Endothelial cell of umbilical vein (primary cell): ENCODE results near the gene PRDM7. TPM values are rescaled to one million over a fixed set of nuclear protein-coding genes. Genes with fewer than 3 reads are reported as not detected.

Source experiments
- BruUV-seq: library from RNA; stranded (reverse); fragments of 400-500 nt; replicated peaks from 2 replicates; lab custom pipeline; 2021; lab: Mats Ljungman, UMichigan
- CTCF ChIA-PET: fragments of 300-600, 350-600 bp; sonication (Branson Sonifier 250); formaldehyde crosslinking; loops from one replicate; lab custom pipeline; 2021; ENCODE audit warnings: antibody characterized with exemption, inconsistent platforms; lab: Charles Lee
- POLR2A ChIA-PET: fragments of 300-600, 350-600 bp; sonication (Branson Sonifier 250); formaldehyde crosslinking; loops from one replicate; lab custom pipeline; 2021; ENCODE audit warnings: antibody characterized with exemption, inconsistent platforms; lab: Charles Lee
- DNase-seq: peaks from one replicate; pipeline ENCODE4 v3.0.0-alpha.2; 2011; ENCODE audit warnings: low read depth, low spot score
- FAIRE-seq: peaks from 2 replicates; lab custom pipeline; 2011; peaks lifted over from hg19 to GRCh38; lab: Jason Lieb, UNC
- H2AFZ ChIP-seq: 2 replicates; pipeline ENCODE4 v1.6.0; 2012; ENCODE audit warnings: low read depth, low read length, control low read depth, inconsistent platforms
- H3K27ac ChIP-seq: 2 replicates; pipeline ENCODE4 v1.5.1; 2011; ENCODE audit warnings: low read depth, mild to moderate bottlenecking, control low read depth, low read length, moderate library complexity; ENCODE audit not compliant: insufficient read depth
- H3K27me3 ChIP-seq, 2 experiments: 2 replicates each; pipeline versions ENCODE4 v1.6.0 to v1.6.1; 2011; ENCODE audit warnings: low read length in 2 of 2, mixed read lengths in 1 of 2; ENCODE audit not compliant: control insufficient read depth in 2 of 2, insufficient read depth in 2 of 2
- H3K36me3 ChIP-seq, 2 experiments: 2 replicates in 1 of 2; 3 replicates in 1 of 2; pipeline ENCODE4 v1.5.1; 2011; ENCODE audit warnings: low read length in 2 of 2, mild to moderate bottlenecking in 1 of 2, moderate library complexity in 1 of 2; ENCODE audit not compliant: control insufficient read depth in 2 of 2, insufficient read depth in 2 of 2; ENCODE audit errors: extremely low read depth in 1 of 2
- H3K4me1 ChIP-seq: 3 replicates; pipeline ENCODE4 v1.5.1; 2011; ENCODE audit warnings: mild to moderate bottlenecking, low read length; ENCODE audit not compliant: control insufficient read depth, insufficient read depth; ENCODE audit errors: extremely low read depth
- H3K4me2 ChIP-seq: 2 replicates; pipeline ENCODE4 v1.6.1; 2011; ENCODE audit warnings: low read length, control low read depth, mixed read lengths; ENCODE audit not compliant: insufficient read depth
- H3K4me3 ChIP-seq, 3 experiments: fragments of 200-600 bp in 1 of 3; sonication (generic), shearing (Covaris generic) in 1 of 3; replicated peaks in 1 of 3; 2 replicates each; pipeline ENCODE4 v1.5.1; 2011 to 2016; ENCODE audit warnings: control low read depth in 3 of 3, low read length in 3 of 3, mild to moderate bottlenecking in 2 of 3, inconsistent platforms in 1 of 3, low read depth in 1 of 3, moderate library complexity in 1 of 3; ENCODE audit not compliant: insufficient read depth in 1 of 3
- H3K79me2 ChIP-seq: 2 replicates; pipeline ENCODE4 v1.6.0; 2012; ENCODE audit warnings: low read length, inconsistent platforms; ENCODE audit not compliant: control insufficient read depth, insufficient read depth
- H3K9ac ChIP-seq: replicated peaks from 2 replicates; pipeline ENCODE3; 2011; ENCODE audit warnings: low read length, control low read depth; ENCODE audit not compliant: insufficient read depth; ENCODE audit errors: extremely low read depth
- H3K9me1 ChIP-seq: replicated peaks from 3 replicates; pipeline ENCODE4 v1.6.0; 2011; ENCODE audit warnings: mild to moderate bottlenecking, low read length; ENCODE audit not compliant: control insufficient read depth, insufficient read depth; ENCODE audit errors: extremely low read depth
- H3K9me3 ChIP-seq: replicated peaks from 2 replicates; pipeline ENCODE4 v1.5.1; 2012; ENCODE audit warnings: low read length, inconsistent platforms; ENCODE audit not compliant: control insufficient read depth, insufficient read depth
- H4K20me1 ChIP-seq: replicated peaks from 2 replicates; pipeline ENCODE3; 2011; ENCODE audit warnings: mild to moderate bottlenecking, low read length; ENCODE audit not compliant: control insufficient read depth, insufficient read depth; ENCODE audit errors: extremely low read depth
- EZH2 ChIP-seq: IDR thresholded peaks from 2 replicates; pipeline ENCODE4 v1.6.1; 2012; ENCODE audit warnings: borderline replicate concordance, low read depth, mild to moderate bottlenecking, moderate library complexity, low read length, inconsistent platforms; ENCODE audit not compliant: severe bottlenecking
- FOS ChIP-seq: IDR thresholded peaks from 2 replicates; pipeline ENCODE4 v1.6.1; 2011; ENCODE audit warnings: mild to moderate bottlenecking, low read length, moderate library complexity, borderline replicate concordance; ENCODE audit not compliant: insufficient read depth
- GATA2 ChIP-seq: IDR thresholded peaks from 2 replicates; pipeline ENCODE4 v1.7.0; 2011; ENCODE audit warnings: low read depth, mild to moderate bottlenecking, moderate library complexity, mixed read lengths, low read length; ENCODE audit not compliant: insufficient read length, insufficient read depth
- JUN ChIP-seq: IDR thresholded peaks from 2 replicates; pipeline ENCODE4 v1.6.1; 2011; ENCODE audit warnings: borderline replicate concordance, low read depth; ENCODE audit not compliant: insufficient read length, insufficient read depth
- MYC ChIP-seq: IDR thresholded peaks from one replicate; pipeline ENCODE4 v1.6.1; 2011; ENCODE audit warnings: mild to moderate bottlenecking, low read depth, low read length
- POLR2A ChIP-seq: IDR thresholded peaks from 2 replicates; pipeline ENCODE4 v1.6.1; 2012; ENCODE audit warnings: low read depth, mild to moderate bottlenecking, control low read depth, low read length
- POLR2AphosphoS5 ChIP-seq: IDR thresholded peaks from 2 replicates; pipeline ENCODE4 v1.6.1; 2012; ENCODE audit warnings: low read depth, mild to moderate bottlenecking, control low read depth, low read length, moderate library complexity; ENCODE audit not compliant: insufficient read depth
- dilution Hi-C: fragments of 300-500 bp; cut with MboI; formaldehyde crosslinking; loops from one replicate; pipeline ENCODE4 v1.15.0; 2019; ENCODE audit warnings: low sequenced_read_pairs; ENCODE audit not compliant: extremely low pct_ligation_motif_present
- intact Hi-C: fragments of 100-400 bp; cut with micrococcal nuclease; formaldehyde crosslinking; loops from one replicate; pipeline ENCODE4 v1.10.0; 2022
- polyA plus RNA-seq, 4 experiments: library from polyadenylated mRNA; depleted of rRNA in 3 of 4; stranded (reverse) in 3 of 4; unstranded in 1 of 4; fragments of >200 nt; gene quantifications; 2 replicates each; pipeline versions ENCODE4 v1.2.1 to v1.2.3, GENCODE V29; 2011 to 2012; ENCODE audit warnings: missing spikeins in 1 of 4
- total RNA-seq: library from RNA; stranded (reverse); gene quantifications from 2 replicates; pipeline ENCODE4 v1.2.3, GENCODE V29; 2021
- TF ChIP-seq, protein P1 (sequence below), 2 donors: IDR thresholded peaks; 1 replicate in 1 of 2; 2 replicates in 1 of 2; pipeline ENCODE4 v1.5.1; 2011; ENCODE audit warnings: low read length in 2 of 2, mild to moderate bottlenecking in 2 of 2, moderate library complexity in 2 of 2, control low read depth in 1 of 2, inconsistent platforms in 1 of 2, low read depth in 1 of 2; ENCODE audit not compliant: insufficient read depth in 1 of 2; ENCODE audit errors: extremely low read depth in 1 of 2
- TF ChIP-seq, protein P2 (sequence below): IDR thresholded peaks from 2 replicates; pipeline ENCODE4 v1.6.1; 2011; ENCODE audit not compliant: insufficient read depth, insufficient read length

Gene PRDM7
- total and polyA plus RNA-seq, 2 donors (not counting 3 experiments of a cell fraction or from before 2014, with no cell fraction given), result not detected

DNA sequence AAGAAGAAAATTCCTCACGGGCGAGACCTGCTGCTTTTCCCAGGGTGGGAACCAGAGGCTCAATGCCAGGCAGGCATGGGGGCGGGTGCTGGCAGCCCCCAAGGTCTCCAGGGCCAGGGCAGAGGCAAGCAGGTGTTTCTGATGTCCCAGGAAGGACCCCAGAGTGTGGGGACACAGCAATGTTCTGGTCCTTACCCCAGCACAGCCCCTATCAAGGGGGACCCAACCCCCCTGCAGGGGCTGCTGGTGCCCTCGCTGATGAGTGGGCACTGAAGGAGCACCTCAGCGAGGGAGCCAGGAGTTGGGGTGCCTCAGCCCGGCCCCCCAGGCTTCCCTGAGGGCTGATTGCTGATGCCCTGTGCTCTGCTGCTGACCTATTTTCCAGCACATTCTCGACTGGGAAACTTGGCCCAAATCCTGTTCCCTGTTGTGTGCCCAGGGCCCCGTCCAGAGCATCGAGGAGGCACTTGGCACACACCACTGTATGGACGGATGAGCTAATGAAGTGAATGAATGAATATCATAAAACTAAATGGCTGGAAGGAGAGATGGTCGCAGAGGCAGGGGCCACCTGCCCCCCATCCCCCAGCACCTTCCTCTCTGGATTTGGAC lies 60.7 kb downstream of the PRDM7 start:
- Histone ChIP-seq H2AFZ (peak overlapping the region; percentile 63), H3K79me2 (peaks cover 5% of the 10 kb centered on the region), H3K4me2 (peak overlapping the region; percentile 39), H3K4me3 (no peak overlapping the region), H3K36me3 (no peaks in the 10 kb centered on the region), H4K20me1 (no peaks in the 10 kb centered on the region), H3K9me1 (no peaks in the 10 kb centered on the region), H3K9me3 (no peaks in the 10 kb centered on the region), H3K4me1 (peaks cover 29% of the 10 kb centered on the region), H3K27me3 (no peaks in the 10 kb centered on the region), H3K27ac (peak overlapping the region; percentile 87), H3K9ac (peak overlapping the region; percentile 56)
- CTCF ChIA-PET, result no interaction called here
- FAIRE-seq, result no peak
- BruUV-seq, result no TSS peak
- dilution Hi-C loops (no loop called here), intact Hi-C loops (loop anchor here (2.0 kb wide), 1 partner anchor 44 kb away; no protein-coding TSS in a partner anchor)
- POLR2A ChIA-PET, result no interaction called here
- DNase-seq, result no peak
- TF ChIP-seq MYC, result no peak
- TF ChIP-seq EZH2, result no peak
- TF ChIP-seq POLR2A, result no peak
- TF ChIP-seq, protein P1, sequence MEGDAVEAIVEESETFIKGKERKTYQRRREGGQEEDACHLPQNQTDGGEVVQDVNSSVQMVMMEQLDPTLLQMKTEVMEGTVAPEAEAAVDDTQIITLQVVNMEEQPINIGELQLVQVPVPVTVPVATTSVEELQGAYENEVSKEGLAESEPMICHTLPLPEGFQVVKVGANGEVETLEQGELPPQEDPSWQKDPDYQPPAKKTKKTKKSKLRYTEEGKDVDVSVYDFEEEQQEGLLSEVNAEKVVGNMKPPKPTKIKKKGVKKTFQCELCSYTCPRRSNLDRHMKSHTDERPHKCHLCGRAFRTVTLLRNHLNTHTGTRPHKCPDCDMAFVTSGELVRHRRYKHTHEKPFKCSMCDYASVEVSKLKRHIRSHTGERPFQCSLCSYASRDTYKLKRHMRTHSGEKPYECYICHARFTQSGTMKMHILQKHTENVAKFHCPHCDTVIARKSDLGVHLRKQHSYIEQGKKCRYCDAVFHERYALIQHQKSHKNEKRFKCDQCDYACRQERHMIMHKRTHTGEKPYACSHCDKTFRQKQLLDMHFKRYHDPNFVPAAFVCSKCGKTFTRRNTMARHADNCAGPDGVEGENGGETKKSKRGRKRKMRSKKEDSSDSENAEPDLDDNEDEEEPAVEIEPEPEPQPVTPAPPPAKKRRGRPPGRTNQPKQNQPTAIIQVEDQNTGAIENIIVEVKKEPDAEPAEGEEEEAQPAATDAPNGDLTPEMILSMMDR (IDR thresholded peaks at IDR 0.05; ENCODE audit: extremely low read depth in 1 of 2, insufficient read depth in 1 of 2, low read depth in 1 of 2, low read length in 2 of 2), result no peak
- no peak for TF ChIP-seq GATA2
- TF ChIP-seq FOS, result no peak
- TF ChIP-seq, protein P2, sequence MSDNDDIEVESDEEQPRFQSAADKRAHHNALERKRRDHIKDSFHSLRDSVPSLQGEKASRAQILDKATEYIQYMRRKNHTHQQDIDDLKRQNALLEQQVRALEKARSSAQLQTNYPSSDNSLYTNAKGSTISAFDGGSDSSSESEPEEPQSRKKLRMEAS, result no peak
- TF ChIP-seq POLR2AphosphoS5, result no peak
- no peak for TF ChIP-seq JUN
